Neural progenitor cell (in vitro differentiated cells): ENCODE measurements around the gene PER1. TPM values are rescaled to one million over a fixed set of nuclear protein-coding genes. Genes with fewer than 3 reads are reported as not detected.
A peak's percentile ranks its signal among the peaks of the same experiment; 100 is the strongest.

Experiments
- DNase-seq: peaks from one replicate; pipeline ENCODE4 v3.0.0-alpha.2; 2016; ENCODE audit warnings: low spot score
- H2AFZ ChIP-seq: fragments of 200-600 bp; sonication (generic); replicated peaks from 2 replicates; pipeline ENCODE4 v1.6.1; 2016; ENCODE audit warnings: antibody characterized with exemption
- H3F3A ChIP-seq: fragments of 200-600 bp; sonication (generic); 2 replicates; pipeline ENCODE4 v1.6.1; 2016; ENCODE audit warnings: antibody characterized with exemption, low read depth
- H3K27ac ChIP-seq: fragments of 200-600 bp; sonication (generic); 2 replicates; pipeline ENCODE4 v1.5.1; 2016; ENCODE audit warnings: mild to moderate bottlenecking
- H3K27me3 ChIP-seq: fragments of 200-600 bp; sonication (generic); 2 replicates; pipeline ENCODE4 v1.6.1; 2016; ENCODE audit warnings: mild to moderate bottlenecking, moderate library complexity
- H3K36me3 ChIP-seq: fragments of 200-600 bp; sonication (generic); 2 replicates; pipeline ENCODE4 v1.5.1; 2016
- H3K4me1 ChIP-seq: fragments of 200-600 bp; sonication (generic); 2 replicates; pipeline ENCODE4 v1.6.1; 2016; ENCODE audit warnings: mixed run types
- H3K4me2 ChIP-seq: fragments of 200-600 bp; sonication (generic); 2 replicates; pipeline ENCODE4 v1.6.1; 2016
- H3K4me3 ChIP-seq: fragments of 200-600 bp; sonication (generic); 2 replicates; pipeline ENCODE4 v1.5.1; 2016
- H3K79me2 ChIP-seq: fragments of 200-600 bp; sonication (generic); 2 replicates; pipeline ENCODE4 v1.6.1; 2016; ENCODE audit warnings: low read depth
- H3K9ac ChIP-seq: fragments of 200-600 bp; sonication (generic); 2 replicates; pipeline ENCODE4 v1.6.1; 2016
- H3K9me3 ChIP-seq: fragments of 200-600 bp; sonication (generic); 2 replicates; pipeline ENCODE4 v1.5.1; 2016; ENCODE audit warnings: low read depth
- H4K20me1 ChIP-seq: fragments of 200-600 bp; sonication (generic); 2 replicates; pipeline ENCODE4 v1.6.1; 2016; ENCODE audit warnings: low read depth
- H3K27ac Mint-ChIP-seq: 3 replicates; pipeline ENCODE4 v1.8.0; 2021; ENCODE audit warnings: mixed read lengths
- H3K27me3 Mint-ChIP-seq: 2 replicates; pipeline ENCODE4 v1.8.0; 2022; ENCODE audit warnings: low read depth, mild to moderate bottlenecking, inconsistent platforms, moderate library complexity, mixed read lengths; ENCODE audit not compliant: insufficient read depth
- H3K36me3 Mint-ChIP-seq: 3 replicates; pipeline ENCODE4 v1.8.0; 2021; ENCODE audit warnings: mixed read lengths
- H3K4me1 Mint-ChIP-seq: 3 replicates; pipeline ENCODE4 v1.8.0; 2021; ENCODE audit warnings: mixed read lengths
- H3K4me3 Mint-ChIP-seq: 3 replicates; pipeline ENCODE4 v1.8.0; 2021; ENCODE audit warnings: mild to moderate bottlenecking, moderate library complexity, mixed read lengths
- H3K9me3 Mint-ChIP-seq: 3 replicates; pipeline ENCODE4 v1.8.0; 2020; ENCODE audit warnings: mixed read lengths
- CTCF ChIP-seq: fragments of 200-600 bp; sonication (generic); IDR thresholded peaks from 2 replicates; pipeline ENCODE4 v1.5.1; 2017; ENCODE audit warnings: antibody characterized with exemption, mild to moderate bottlenecking
- EZH2 ChIP-seq: fragments of 200-600 bp; sonication (generic); IDR thresholded peaks from 2 replicates; pipeline ENCODE4 v1.6.1; 2017; ENCODE audit warnings: antibody characterized with exemption, mild to moderate bottlenecking, moderate library complexity
- EZH2phosphoT487 ChIP-seq: fragments of 200-600 bp; sonication (generic); IDR thresholded peaks from 2 replicates; pipeline ENCODE4 v1.6.1; 2017; ENCODE audit warnings: antibody characterized with exemption
- total RNA-seq: library from RNA; depleted of rRNA; stranded (reverse); fragments of >200 nt; gene quantifications from 2 replicates; pipeline ENCODE4 v1.2.3, GENCODE V29; 2015; ENCODE audit warnings: low replicate concordance

The PER1 gene
- total RNA-seq, 1 donor from 2014 or later: 3.2 TPM

GRCh38 chr17:8117980-8118768 lies 34.0 kb downstream of the PER1 start, which contains the start of gene ALOXE3:
ALOXE3 (minus strand) TSS chr17:8118514; CDS start chr17:8117990, 524 bp downstream.
- Mint-ChIP-seq H3K27ac (peak within 1 kb of the TSS; percentile 93), H3K27me3 (peaks cover 71% of the 10 kb centered on the region), H3K4me3 (peak within 1 kb of the TSS; percentile 91), H3K9me3 (peaks cover 18% of the 10 kb centered on the region), H3K36me3 (peaks cover 5% of the 10 kb centered on the region), H3K4me1 (peaks cover 31% of the 10 kb centered on the region)
- H3K4me1 ChIP-seq: no peaks in the 10 kb centered on the region
- no peaks in the 10 kb centered on the region for H3K79me2 ChIP-seq
- H4K20me1 ChIP-seq: peaks cover 10% of the 10 kb centered on the region
- peak within 1 kb of the TSS; percentile 87 for H2AFZ ChIP-seq
- no peaks in the 10 kb centered on the region for H3K36me3 ChIP-seq
- H3K27me3 ChIP-seq: peaks cover 69% of the 10 kb centered on the region
- no peak for TF ChIP-seq EZH2phosphoT487
- TF ChIP-seq EZH2: peak; percentile 32
- no peak within 1 kb of the TSS for H3K9ac ChIP-seq
- peak within 1 kb of the TSS; percentile 90 for H3K4me2 ChIP-seq
- H3K9me3 ChIP-seq: no peaks in the 10 kb centered on the region
- H3K27ac ChIP-seq: no peak within 1 kb of the TSS
- peaks cover 44% of the 10 kb centered on the region for H3F3A ChIP-seq
- peak; percentile 59 for DNase-seq
- peak within 1 kb of the TSS; percentile 75 for H3K4me3 ChIP-seq

- Histone ChIP-seq H3K4me1 (no peaks in the 10 kb centered on the region), H3K9me3 (no peaks in the 10 kb centered on the region), H3F3A (peaks cover 37% of the 10 kb centered on the region), H3K27me3 (peaks cover 69% of the 10 kb centered on the region), H4K20me1 (peaks cover 10% of the 10 kb centered on the region), H3K36me3 (no peaks in the 10 kb centered on the region), H2AFZ (peak overlapping the region; percentile 87), H3K27ac (no peak overlapping the region), H3K4me3 (peak overlapping the region; percentile 75), H3K79me2 (no peaks in the 10 kb centered on the region), H3K9ac (no peak overlapping the region), H3K4me2 (peak overlapping the region; percentile 90)
- Mint-ChIP-seq H3K36me3 (peaks cover 5% of the 10 kb centered on the region), H3K4me3 (peak overlapping the region; percentile 91), H3K27me3 (peaks cover 71% of the 10 kb centered on the region), H3K27ac (no peak overlapping the region), H3K9me3 (peaks cover 18% of the 10 kb centered on the region), H3K4me1 (peaks cover 31% of the 10 kb centered on the region)
- no peak for DNase-seq
- TF ChIP-seq CTCF (no peak), EZH2 (peak; percentile 71), EZH2phosphoT487 (peak; percentile 19)
Observed at GRCh38 chr17:8117367-8117979, 34.7 kb downstream of the PER1 start.

GRCh38 chr17:8116776-8117175 lies 35.4 kb downstream of the PER1 start:
- Histone ChIP-seq H3K79me2 (no peaks in the 10 kb centered on the region), H2AFZ (no peak overlapping the region), H3K9ac (no peak overlapping the region), H4K20me1 (peaks cover 10% of the 10 kb centered on the region), H3K4me3 (no peak overlapping the region), H3K27ac (no peak overlapping the region), H3K4me2 (no peak overlapping the region), H3K4me1 (no peaks in the 10 kb centered on the region), H3K36me3 (no peaks in the 10 kb centered on the region), H3F3A (peaks cover 35% of the 10 kb centered on the region), H3K27me3 (peaks cover 69% of the 10 kb centered on the region), H3K9me3 (no peaks in the 10 kb centered on the region)
- Mint-ChIP-seq H3K27me3 (peaks cover 73% of the 10 kb centered on the region), H3K36me3 (peaks cover 5% of the 10 kb centered on the region), H3K4me3 (peak overlapping the region; percentile 91), H3K4me1 (peaks cover 31% of the 10 kb centered on the region), H3K9me3 (peaks cover 18% of the 10 kb centered on the region), H3K27ac (no peak overlapping the region)
- no peak for DNase-seq
- TF ChIP-seq EZH2: no peak
- TF ChIP-seq CTCF: no peak
- TF ChIP-seq EZH2phosphoT487: no peak
